C4-2B (cell line): Measurements from ENCODE around the gene DLGAP1.

Source experiments
- CTCF ChIP-seq: fragments of 450-650 bp; conservative IDR thresholded peaks from 2 replicates; pipeline ENCODE4 v1.5.1; 2017; ENCODE audit warnings: mild to moderate bottlenecking
- ZFX ChIP-seq: fragments of 450-650 bp; IDR thresholded peaks from 2 replicates; pipeline ENCODE4 v1.6.1; 2017

GRCh38 chr18:3654442-3655253 lies 800.5 kb downstream of the DLGAP1 start:
- TF ChIP-seq CTCF, result no peak
- TF ChIP-seq ZFX, result no peak
